Measurements from ENCODE around the gene PLA2G2C. TPM values are rescaled to one million over a fixed set of nuclear protein-coding genes. Genes with fewer than 3 reads are reported as not detected.

PLA2G2C gene
- total and polyA plus RNA-seq, 2 of the 13 experiments (the other 11 are each of a cell fraction or from before 2014, with no cell fraction given): not detected

DNA sequence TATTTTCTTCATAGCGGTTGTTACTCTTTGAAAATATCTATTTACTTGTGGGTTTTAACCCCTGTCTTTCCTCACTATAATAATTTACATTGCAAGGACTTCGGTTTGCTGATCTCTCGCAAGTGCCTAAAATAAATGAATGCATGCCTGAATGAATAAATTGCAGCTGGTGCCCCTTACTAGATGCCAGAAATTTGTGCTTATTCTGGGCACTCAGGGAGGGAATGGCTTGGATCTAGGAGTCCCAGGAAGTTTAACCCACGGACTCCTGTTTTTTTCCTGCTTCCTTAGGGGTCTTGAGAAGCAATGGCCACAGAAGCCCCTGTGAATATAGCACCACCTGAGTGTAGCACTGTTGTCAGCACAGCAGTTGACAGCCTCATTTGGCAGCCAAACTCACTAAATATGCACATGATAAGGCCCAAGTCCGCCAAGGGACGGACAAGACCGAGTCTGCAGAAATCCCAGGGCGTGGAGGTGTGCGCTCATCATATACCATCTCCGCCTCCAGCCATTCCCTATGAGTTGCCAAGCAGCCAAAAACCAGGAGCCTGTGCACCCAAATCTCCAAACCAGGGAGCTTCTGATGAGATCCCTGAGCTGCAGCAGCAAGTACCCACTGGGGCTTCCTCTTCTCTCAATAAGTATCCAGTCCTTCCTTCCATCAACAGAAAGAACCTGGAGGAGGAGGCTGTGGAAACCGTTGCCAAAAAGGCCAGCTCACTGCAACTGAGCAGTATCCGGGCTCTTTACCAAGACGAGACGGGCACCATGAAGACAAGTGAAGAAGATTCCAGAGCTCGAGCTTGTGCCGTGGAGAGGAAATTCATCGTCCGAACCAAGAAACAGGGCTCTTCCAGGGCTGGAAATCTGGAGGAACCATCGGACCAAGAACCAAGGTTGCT is 4.2 kb upstream of the PLA2G2C start:
- 57% methylated on average over 14 of the region's 19 CpGs for WGBS (ENCODE audit: low lambda C conversion rate)
- CTCF ChIA-PET (ENCODE audit: low intra/inter-chr PET ratio, low total read pairs): no interaction called here

DNA sequence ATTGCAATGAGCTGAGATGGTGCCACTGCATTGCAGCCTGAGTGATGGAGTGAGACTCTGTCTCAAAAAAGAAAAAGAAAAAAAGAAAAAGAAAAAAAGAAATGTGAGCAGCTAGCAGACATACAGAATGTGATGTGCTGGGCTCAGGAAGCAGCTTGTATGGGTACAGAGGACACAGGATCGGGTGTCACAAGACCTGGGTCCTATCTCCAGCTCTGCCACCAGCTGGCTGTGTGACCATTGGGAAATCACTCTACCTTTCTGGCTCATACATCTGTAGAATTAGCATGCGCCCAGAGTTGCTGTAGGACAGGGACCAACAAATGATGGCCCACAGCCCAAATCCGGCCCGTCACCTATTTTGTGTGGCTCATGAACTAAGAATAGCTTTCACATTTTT is 3.3 kb upstream of the PLA2G2C start:
- peak; percentile 64; the same call in 1 of the 2 replicates for TF ChIP-seq ZNF768 (CRISPR knock-in tag; IDR thresholded peaks at IDR 0.05)
- no peak for TF ChIP-seq RNF2 (conservative IDR thresholded peaks at IDR 0.05; ENCODE audit: low read depth)
- Histone ChIP-seq H3K79me2 (ENCODE audit: insufficient read depth, low read length) (no peaks in the 10 kb centered on the region), H3K27me3 (ENCODE audit: control insufficient read depth in 1 of 2, insufficient read depth in 2 of 2, low read length in 2 of 2) (peaks cover 2 to 54% of the 10 kb centered on the region in 2 experiments; a peak in 4 of 5 replicates), H3K4me1 (ENCODE audit: insufficient read depth, low read length) (peaks cover 19% of the 10 kb centered on the region), H3K4me3 (replicated peaks in 1 of 3; ENCODE audit: insufficient read depth in 1 of 3, low read depth in 2 of 3, low read length in 3 of 3) (no peak overlapping the region), H3K27ac (ENCODE audit: extremely low read length, insufficient read depth, low read length) (no peak overlapping the region), H2AFZ (ENCODE audit: low read length) (no peak overlapping the region), H4K20me1 (ENCODE audit: insufficient read depth, low read length) (no peaks in the 10 kb centered on the region), H3K4me2 (ENCODE audit: low read depth, low read length) (no peak overlapping the region), H3K9me3 (ENCODE audit: low read length) (no peaks in the 10 kb centered on the region), H3K36me3 (replicated peaks in 1 of 2; ENCODE audit: control insufficient read depth in 1 of 2, insufficient read depth in 2 of 2, low read length in 2 of 2) (no peaks in the 10 kb centered on the region), H3K9ac (ENCODE audit: insufficient read depth, low read depth, low read length) (no peak overlapping the region)
- ChIA-PET POLR2A (no interaction called here), CTCF (ENCODE audit: low intra/inter-chr PET ratio, low total read pairs) (no interaction called here)
- ATAC-seq (no peak), DNase-seq (ENCODE audit: low spot score) (no peak), FAIRE-seq (no peak)
- BruUV-seq (replicated peaks): no TSS peak
- 44% methylated on average over 4 of the region's 4 CpGs for WGBS (ENCODE audit: low lambda C conversion rate)
- intact Hi-C loops (cut with micrococcal nuclease; ENCODE audit: unreplicated experiment) (no loop called here), in situ Hi-C loops (cut with HindIII; ENCODE audit: extremely low pct_ligation_motif_present, low pct_unique_long_range_greater_than_20kb) (loop anchor here (10.0 kb wide), 1 partner anchor 215 kb away; the partner anchor contains the start of gene PLA2G2A)

More for the DNA sequence above, 4.2 kb upstream of the PLA2G2C start:
- POLR2A ChIA-PET: no interaction called here
- H3K9me3 ChIP-seq (ENCODE audit: low read length): no peaks in the 10 kb centered on the region
- no peaks in the 10 kb centered on the region for H4K20me1 ChIP-seq (ENCODE audit: insufficient read depth, low read length)
- peaks cover 2 to 54% of the 10 kb centered on the region in 2 experiments; a peak in 4 of 5 replicates for H3K27me3 ChIP-seq (ENCODE audit: control insufficient read depth in 1 of 2, insufficient read depth in 2 of 2, low read length in 2 of 2)
- no peak overlapping the region for H3K4me2 ChIP-seq (ENCODE audit: low read depth, low read length)
- no peak for DNase-seq (ENCODE audit: low spot score)
- H3K27ac ChIP-seq (ENCODE audit: extremely low read length, insufficient read depth, low read length): no peak overlapping the region
- peaks cover 16% of the 10 kb centered on the region for H3K4me1 ChIP-seq (ENCODE audit: insufficient read depth, low read length)
- ATAC-seq: no peak
- no peak overlapping the region for H3K4me3 ChIP-seq (replicated peaks in 1 of 3; ENCODE audit: insufficient read depth in 1 of 3, low read depth in 2 of 3, low read length in 3 of 3)
- TF ChIP-seq ZNF552 (CRISPR knock-in tag; IDR thresholded peaks at IDR 0.05; ENCODE audit: borderline replicate concordance) (no peak), ZNF615 (CRISPR knock-in tag; IDR thresholded peaks at IDR 0.05; ENCODE audit: borderline replicate concordance) (no peak), SIX1 (CRISPR knock-in tag; IDR thresholded peaks at IDR 0.05; ENCODE audit: borderline replicate concordance) (no peak), HMG20B (CRISPR knock-in tag; conservative IDR thresholded peaks at IDR 0.05) (no peak), SP5 (CRISPR knock-in tag; IDR thresholded peaks at IDR 0.05; ENCODE audit: borderline replicate concordance, low read depth) (no peak), ZNF251 (CRISPR knock-in tag; IDR thresholded peaks at IDR 0.05) (no peak), ZNF207 (IDR thresholded peaks at IDR 0.05; ENCODE audit: borderline replicate concordance) (no peak)
- TF ChIP-seq, protein P1, sequence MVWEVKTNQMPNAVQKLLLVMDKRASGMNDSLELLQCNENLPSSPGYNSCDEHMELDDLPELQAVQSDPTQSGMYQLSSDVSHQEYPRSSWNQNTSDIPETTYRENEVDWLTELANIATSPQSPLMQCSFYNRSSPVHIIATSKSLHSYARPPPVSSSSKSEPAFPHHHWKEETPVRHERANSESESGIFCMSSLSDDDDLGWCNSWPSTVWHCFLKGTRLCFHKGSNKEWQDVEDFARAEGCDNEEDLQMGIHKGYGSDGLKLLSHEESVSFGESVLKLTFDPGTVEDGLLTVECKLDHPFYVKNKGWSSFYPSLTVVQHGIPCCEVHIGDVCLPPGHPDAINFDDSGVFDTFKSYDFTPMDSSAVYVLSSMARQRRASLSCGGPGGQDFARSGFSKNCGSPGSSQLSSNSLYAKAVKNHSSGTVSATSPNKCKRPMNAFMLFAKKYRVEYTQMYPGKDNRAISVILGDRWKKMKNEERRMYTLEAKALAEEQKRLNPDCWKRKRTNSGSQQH (CRISPR knock-in tag; IDR thresholded peaks at IDR 0.05; ENCODE audit: low read depth): no peak
- H2AFZ ChIP-seq (ENCODE audit: low read length): no peak overlapping the region
- no TSS peak for BruUV-seq (replicated peaks)
- intact Hi-C loops (cut with micrococcal nuclease; ENCODE audit: unreplicated experiment) (no loop called here), in situ Hi-C loops (cut with HindIII; ENCODE audit: extremely low pct_ligation_motif_present, low pct_unique_long_range_greater_than_20kb) (loop anchor here (10.0 kb wide), 1 partner anchor 216 kb away; the partner anchor contains the start of gene PLA2G2A)
- H3K36me3 ChIP-seq (replicated peaks in 1 of 2; ENCODE audit: control insufficient read depth in 1 of 2, insufficient read depth in 2 of 2, low read length in 2 of 2): no peaks in the 10 kb centered on the region
- H3K9ac ChIP-seq (ENCODE audit: insufficient read depth, low read depth, low read length): no peak overlapping the region
- no peak for FAIRE-seq
- H3K79me2 ChIP-seq (ENCODE audit: insufficient read depth, low read length): no peaks in the 10 kb centered on the region

All from HepG2 (cell line).